ENCODE measurements around the gene CRAMP1.
A peak's percentile ranks its signal among the peaks of the same experiment; 100 is the strongest.

The CRAMP1 gene

DNA sequence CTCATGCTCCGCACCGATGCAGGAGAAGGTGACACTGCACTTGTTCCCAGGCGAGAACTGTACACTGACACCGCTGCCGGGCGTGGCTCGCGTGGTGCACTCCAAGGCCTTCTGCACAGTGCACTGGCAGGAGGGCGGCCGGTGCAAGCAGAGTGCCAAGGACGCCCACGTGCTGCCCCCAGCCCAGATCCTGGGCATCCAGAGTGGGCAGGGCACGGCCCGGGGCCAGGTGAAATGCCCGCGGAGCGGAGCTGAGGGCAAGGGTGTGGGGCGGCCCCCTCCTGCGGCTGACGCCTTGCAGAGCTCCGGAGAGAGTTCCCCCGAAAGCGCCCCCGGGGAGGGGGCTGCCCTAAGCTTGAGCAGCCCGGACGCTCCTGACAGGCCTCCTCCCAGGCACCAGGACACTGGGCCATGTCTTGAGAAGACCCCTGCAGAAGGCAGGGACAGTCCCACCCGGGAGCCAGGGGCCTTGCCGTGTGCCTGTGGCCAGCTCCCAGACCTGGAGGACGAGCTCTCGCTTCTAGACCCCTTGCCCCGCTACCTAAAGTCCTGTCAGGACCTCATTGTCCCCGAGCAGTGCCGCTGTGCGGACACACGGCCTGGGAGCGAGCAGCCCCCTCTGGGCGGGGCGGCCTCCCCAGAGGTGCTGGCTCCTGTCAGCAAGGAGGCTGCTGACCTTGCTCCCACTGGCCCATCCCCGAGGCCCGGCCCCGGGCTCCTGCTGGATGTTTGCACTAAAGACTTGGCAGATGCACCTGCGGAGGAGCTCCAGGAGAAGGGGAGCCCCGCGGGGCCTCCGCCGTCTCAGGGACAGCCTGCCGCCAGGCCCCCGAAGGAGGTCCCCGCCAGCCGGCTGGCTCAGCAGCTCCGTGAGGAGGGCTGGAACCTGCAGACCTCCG, 44.0 kb downstream of the CRAMP1 start:
- no peak for DNase-seq (ENCODE audit: low read depth in 3 of 3)

DNA sequence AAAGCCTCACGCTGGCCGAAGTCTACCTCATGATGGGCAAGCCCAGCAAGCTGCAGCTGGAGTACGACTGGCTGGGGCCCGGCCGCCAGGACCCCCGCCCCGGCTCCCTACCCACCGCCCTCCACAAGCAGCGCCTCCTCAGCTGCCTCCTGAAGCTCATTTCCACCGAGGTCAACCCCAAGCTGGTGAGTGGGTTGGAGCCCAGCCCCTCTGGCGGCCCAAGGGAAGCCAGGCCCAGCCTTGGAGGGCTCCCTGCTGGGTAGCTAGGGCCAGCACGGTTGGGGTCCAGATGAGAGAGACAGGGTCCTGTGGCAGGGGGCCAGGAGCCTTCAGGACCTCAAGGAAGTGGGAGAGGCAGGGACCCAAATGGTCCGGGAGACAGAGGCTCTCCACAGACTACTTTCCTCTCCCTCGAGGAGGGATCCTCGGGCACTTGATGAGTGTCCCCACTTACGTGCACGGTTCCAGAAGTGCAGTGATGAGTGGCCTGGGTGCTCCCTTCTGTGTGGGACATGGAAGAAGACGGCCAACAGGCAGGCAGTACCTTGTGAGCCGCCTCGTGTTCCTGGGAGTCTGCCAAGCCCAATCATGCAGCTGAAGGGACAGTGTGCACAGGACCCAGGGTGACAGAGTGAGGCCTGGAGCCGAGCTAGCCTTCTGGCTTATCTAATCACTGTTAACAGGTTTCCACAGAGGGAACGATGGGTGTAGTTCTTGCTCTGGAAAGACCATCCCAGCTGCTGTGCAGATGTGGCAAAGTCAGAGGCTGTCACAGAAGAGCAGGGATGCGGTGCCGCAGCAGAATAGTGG, 44.9 kb downstream of the CRAMP1 start:
- no peak for DNase-seq (ENCODE audit: low read depth in 3 of 3)

DNA sequence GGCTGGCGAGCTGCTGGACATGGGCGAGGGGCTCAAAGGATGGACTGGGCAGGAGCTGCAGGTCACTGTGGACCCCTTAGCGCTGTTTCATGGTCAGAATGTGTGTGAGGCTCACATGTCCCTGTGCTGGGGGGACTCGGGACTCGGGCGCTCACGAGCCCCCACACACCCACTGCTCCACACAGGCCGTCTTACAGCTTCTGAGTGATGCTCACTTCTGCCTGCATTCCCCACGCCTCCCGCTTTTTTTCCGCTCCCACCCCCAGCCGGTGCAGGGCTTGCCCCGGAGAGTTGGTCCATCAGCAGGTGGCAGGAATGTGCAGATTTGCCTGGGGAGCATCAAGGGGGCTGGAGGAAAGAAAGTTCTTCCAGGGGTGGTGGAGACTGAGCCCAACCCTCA, 45.7 kb downstream of the CRAMP1 start:
- no peak for DNase-seq (ENCODE audit: low read depth in 3 of 3)

DNA sequence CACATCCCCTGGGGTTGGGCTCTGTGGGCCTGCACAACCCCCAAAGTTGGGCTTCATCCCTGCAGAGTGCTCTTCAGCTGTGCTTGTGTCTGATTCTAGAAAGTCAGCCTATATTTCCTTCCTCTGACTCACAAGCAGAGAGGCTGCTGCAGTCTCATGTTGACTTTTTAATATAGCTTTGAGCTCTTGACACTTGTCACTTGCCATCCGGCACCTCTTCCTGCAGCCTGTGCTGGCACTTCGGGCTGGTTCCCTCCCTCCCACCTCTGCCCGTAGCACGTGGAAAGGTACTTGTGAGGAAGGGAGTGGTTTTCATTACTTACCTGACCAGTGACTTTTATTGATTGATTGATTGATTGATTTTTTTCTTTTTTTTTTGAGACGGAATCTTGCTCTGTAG, 46.9 kb downstream of the CRAMP1 start:
- DNase-seq (ENCODE audit: low read depth in 3 of 3) = no peak

DNA sequence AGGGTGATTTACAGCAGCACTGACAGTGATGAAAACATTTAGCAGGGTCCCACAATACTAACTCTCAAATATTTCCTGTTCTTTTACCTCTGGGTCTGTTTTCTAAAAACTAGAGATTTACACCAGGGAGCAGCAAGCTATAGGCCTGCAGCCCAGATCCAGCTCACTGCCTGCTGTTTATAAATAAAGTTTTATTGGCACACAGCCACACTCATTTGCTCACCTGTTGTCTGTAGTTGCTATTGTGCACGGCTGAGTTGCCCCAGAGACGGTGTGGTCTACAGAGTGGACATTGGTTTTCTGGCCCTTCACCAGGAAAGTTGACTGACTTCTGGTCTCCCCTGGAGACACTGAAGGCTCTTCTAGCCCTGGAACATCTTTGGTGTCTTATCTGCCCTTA, 49.7 kb downstream of the CRAMP1 start:
- DNase-seq (ENCODE audit: low read depth in 3 of 3) = no peak

DNA sequence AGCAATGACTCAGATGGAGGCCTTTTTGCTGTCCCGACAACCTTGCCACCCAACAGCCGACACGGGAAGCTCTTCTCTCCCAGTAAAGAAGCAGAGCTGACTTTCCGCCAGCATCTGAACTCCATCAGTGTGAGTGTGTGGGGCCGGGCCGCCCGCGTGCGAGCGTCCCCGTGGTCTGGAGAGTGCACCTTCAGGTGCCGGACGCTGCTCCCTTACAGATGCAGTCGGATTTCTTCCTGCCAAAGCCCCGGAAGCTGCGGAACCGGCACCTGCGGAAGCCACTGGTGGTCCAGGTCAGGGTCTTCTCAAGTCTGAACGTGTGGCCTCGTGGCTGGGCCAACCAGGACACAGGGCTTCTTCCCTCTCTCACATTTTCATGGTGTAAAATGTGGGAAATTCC, 50.4 kb downstream of the CRAMP1 start:
- no peak for DNase-seq (ENCODE audit: low read depth in 3 of 3)

DNA sequence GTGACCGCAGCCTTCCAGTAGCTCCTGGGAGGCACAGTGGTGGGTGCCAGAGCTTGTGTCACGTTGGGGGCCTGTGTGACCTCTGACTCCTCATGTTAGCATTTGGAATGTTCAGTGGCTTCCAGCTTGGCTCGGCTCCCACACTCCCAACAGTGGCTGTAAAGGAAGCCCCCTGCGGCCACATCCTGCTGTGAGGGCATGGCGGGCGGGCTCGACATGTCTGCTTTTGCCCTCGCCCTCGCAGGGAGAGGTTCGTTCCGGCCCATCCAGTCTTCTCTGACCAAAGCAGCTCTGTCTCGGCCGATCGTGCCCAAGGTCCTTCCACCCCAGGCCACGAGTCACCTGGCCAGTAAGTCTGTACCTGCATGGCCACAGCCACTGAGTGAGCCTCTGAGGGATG, 53.7 kb downstream of the CRAMP1 start:
- no peak for DNase-seq (ENCODE audit: low read depth in 3 of 3)

DNA sequence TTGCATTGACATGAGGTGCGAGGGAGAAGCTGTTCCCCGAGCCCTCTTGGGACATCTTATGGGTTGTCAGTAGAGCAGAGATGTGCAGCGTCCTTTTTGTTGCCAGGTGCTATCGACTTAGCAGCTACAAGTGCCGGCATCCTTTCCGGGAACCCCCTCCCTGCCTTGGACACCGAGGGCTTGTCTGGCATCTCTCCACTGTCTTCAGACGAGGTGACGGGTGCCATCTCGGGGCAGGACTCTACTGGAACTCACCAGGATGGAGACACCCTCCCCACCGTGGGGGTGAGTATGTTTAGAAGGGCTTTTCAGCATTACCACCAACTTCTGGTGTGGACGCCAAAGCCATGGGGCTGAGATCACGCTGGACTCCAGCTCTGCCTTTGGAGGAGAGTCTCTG, 54.2 kb downstream of the CRAMP1 start:
- DNase-seq (ENCODE audit: low read depth in 3 of 3) = no peak

DNA sequence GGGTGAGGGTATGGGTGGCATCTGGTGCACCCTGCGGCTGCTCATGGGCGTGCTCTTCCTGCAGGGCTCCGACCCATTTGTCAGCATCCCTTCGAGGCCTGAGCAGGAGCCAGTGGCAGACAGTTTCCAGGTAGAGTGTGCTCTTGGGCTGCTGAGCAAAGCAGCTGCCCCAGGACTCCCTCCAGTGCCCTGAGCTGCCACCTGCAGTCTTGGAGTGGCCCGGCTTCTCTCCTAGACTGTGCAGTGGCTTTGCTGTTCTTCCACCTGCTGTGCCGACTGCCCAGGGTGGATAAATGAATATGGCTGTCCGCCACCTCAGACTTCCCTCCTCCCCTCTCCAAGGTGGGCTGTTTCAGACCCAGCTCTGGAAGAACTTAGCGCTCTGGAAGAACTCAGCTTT, 55.1 kb downstream of the CRAMP1 start:
- no peak for DNase-seq (ENCODE audit: low read depth in 3 of 3)

DNA sequence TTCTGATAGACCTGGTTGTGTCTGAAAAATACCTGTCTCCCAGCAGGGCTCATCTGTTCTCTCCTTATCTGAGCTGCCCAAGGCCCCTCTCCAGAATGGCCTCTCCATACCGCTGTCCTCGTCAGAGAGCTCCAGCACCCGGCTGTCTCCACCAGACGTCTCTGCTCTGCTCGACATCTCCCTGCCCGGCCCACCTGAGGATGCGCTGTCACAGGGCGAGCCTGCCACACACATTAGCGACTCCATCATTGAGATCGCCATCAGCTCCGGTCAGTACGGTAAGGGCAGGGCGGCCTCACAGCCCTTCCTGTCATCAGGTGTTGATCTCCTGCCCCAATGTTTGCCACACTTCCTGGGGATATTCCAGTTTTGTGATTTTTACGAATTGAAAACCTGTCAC, 55.8 kb downstream of the CRAMP1 start:
- no peak for DNase-seq (ENCODE audit: low read depth in 3 of 3)

DNA sequence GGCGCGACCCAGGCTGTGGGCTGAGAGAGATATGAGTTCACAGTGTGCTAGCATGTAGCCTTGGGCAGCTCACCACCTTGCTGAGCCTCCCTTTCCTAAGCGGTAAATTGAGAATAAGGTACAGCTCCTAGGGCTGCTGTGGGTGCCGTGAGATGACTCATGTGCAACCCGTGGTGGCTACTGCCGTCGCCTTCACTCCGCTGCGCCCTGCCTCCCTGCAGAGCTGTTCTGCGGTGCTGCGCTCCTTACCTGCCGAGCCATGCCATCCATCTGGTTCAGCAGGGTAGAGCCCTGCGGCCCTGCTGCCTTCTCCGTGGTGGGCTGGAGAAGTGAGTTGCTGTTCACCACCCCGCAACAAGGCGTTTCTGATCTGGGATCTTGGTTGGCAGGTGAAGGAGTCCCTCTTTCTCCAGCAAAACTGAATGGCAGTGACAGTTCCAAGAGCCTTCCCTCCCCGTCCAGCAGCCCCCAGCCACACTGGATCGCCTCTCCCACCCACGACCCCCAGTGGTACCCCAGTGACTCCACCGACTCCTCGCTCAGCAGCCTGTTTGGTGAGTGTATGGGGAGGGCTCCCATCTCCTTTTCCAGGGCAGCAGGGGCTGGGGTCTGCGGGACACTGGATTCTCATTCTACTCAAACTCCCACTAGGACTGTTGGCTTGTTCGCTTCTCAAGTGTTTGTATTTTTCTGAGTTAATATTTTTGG, 56.6 kb downstream of the CRAMP1 start:
- DNase-seq (ENCODE audit: low read depth in 3 of 3) = no peak

DNA sequence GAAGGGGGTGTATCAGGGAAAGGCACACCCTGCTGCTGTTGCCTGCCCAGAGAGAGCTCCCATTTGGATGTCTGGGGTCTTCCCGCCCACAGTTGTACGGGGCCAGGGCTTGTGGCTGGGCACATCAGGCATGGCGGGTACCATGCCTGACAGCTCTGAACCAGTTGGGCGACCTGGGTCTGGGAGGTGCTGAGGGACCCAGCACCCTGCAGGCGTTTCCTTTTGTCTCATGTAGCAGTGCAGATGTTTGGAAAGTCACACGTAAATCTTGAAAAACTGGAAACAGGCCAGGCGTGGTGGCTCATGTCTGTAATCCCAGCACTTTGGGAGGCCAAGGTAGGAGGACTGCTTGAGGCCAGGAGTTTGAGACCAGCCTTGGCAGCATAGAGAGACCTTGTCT, 57.5 kb downstream of the CRAMP1 start:
- no peak for DNase-seq (ENCODE audit: low read depth in 3 of 3)

DNA sequence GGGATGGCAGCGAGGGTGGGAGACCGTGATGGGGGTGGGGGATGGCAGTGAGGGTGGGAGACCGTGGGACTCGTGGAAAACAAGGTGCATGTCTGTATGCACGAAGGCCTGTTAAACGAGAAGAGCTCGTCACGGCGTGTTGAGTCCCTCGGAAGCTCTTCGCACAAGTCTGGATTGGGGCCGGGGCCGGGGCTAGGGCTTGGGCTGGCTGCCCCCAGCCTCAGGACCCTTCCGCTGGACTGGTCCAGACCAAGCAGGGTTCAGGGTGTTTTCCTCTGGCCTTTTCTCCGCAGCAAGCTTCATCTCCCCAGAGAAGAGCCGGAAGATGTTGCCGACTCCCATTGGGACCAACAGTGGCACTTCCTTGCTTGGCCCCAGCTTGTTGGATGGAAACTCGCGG, 58.2 kb downstream of the CRAMP1 start:
- no peak for DNase-seq (ENCODE audit: low read depth in 3 of 3)

DNA sequence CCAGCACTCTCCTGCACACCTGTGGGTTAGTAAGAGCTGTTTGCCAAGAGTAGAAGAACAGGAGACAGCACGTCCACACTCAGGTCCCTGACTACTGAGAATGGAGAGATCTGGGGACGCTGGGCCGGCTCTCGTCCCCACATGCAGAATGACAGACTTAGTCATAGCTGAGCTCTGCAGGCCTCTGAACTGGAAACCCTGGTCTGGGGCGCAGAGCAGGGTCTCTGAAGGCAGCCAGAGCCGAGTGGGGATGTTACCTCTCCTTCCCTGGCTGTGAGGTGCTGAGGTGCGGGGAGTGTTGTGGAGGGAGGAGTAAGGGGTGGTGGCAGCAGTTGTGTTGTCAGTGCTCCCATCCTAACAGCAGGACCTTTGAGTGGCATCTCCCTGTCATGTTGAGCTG, 58.7 kb downstream of the CRAMP1 start:
- no peak for DNase-seq (ENCODE audit: low read depth in 3 of 3)

DNA sequence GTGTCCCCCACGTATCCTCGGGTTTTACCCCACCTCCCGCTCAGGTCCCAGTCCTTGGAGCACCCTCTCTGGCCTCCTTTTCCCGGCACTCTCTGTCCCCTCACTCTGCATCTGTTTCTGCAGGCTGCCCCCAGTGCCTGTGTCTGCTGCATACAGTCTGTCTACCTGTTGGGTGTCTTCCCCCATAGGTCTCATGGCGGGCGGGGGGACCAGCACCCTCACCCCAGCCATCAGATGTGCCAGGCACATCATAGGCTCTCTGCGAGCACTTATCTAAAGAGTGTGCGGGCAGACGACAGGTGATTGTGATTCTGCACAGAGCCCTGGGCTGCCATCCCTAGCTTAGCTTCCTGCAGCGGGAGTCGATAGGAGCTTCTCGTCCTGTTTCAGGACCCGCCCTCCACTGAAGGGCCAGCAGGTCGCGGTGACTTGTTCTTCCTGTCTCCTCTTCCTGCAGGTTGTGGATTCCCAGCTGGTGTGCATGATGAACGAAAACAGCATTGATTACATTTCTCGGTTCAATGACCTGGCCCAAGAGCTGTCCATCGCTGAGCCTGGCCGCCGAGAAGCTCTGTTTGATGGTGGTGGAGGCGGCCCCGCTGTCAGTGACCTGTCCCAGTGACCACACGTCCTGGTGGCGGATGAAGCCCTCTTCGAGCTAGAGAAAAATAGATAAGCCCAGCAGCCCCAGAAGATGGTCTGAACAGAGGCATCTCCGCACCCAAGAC, 61.4 kb downstream of the CRAMP1 start:
- no peak for DNase-seq (ENCODE audit: low read depth in 3 of 3)

DNA sequence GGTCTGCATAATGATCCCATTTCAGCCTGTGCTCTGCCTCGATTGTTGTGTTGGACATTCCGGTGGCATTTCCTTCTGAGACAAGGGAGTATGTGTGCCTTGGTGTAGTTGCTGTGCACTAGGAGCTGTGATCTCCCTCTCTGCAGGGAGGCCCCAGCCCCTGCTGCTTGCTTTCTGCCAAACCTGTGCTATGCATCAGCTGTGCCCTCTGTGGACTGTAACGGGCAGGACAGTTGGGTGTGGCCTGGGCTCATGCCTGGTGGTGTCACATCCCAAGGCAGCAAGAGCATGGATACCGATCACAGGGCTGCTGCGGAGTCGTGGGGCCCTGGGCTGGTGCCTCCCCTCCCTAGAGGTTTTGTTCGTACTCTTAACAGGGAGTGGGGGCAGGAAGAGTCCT, 62.1 kb downstream of the CRAMP1 start:
- DNase-seq (ENCODE audit: low read depth in 3 of 3) = no peak

DNA sequence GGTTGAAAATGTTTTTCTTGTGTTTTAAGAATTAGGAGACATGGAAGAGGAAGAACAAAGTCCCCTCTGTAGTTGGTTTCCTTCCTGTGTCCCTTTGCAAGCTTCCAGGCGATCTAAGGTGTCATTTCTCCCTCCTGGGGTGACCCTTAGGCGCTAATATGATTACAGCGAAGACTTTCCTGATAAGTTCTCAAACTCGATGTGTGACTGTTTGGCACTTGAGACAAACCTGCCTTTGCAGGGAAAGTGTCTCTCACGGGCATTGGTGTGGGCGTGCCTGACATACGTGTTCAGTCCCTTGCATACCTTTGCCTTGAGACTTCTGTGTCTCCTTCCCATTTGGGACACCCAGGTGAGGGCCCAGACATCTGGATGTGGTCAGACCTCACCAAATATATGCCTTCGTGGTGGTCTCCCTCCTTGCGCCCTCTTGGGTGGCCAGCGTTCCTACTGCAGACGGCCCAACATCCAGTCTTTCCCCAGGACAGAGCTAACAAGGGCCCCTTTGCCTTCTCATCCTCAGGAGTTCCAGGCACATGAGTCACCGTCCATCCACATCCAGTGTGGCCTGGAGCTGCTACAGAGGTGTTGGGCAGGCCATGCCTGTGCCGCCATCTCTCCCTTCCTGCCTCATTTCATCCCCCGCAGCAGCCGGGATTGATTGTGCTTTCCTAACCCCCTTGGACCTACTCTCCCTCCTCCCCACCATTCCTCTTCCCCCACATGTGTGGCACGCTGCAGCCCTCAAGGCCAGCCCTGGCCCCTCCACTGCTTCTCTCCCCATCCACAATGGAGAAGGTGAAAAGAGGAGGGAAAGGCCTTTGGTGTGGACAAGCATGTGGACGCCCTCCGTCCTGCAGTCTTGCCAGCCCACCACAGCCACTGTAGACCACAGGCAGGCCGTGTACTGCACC, 62.8 kb downstream of the CRAMP1 start:
- DNase-seq (ENCODE audit: low read depth in 3 of 3) = no peak

DNA sequence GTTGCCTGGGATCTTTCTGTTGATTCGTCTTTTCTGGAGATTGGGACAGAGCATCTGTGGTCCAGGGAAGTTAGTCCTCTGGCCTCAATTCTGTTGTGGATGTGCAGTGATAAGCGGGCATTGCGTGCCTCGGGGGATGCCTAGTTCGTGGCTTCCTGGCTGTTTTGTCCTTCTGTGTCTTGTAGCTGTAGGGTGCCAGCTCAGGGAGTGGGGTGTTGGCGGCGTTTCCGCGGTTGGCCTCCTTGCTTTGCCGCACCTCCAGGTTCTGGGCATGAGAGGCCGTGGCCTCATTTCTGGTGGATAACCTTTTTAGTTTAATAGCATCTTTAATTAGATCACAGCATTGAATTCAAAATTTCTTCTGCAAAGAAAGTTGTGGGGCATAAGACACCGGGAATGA, 64.5 kb downstream of the CRAMP1 start:
- no peak for DNase-seq (ENCODE audit: low read depth in 3 of 3)

DNA sequence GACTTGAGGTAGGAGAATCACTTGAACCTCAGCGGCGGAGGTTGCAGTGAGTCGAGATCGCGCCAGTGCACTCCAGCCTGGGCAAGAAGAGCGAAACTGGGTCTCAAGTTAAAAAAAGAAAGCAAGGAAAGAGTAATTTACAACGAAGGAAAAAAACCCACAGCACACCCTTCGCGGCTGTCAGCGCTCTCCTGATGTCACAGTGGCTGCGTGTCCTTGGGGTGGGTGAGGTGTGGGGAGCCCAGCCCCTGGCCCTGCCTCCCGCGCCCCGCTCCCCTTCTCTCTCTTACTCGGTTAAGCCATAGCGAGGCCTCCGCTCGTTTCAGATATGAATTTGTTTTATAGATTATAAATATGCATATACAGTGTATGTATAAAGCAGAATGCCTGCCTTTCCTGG, 65.2 kb downstream of the CRAMP1 start:
- no peak for DNase-seq (ENCODE audit: low read depth in 3 of 3)

DNA sequence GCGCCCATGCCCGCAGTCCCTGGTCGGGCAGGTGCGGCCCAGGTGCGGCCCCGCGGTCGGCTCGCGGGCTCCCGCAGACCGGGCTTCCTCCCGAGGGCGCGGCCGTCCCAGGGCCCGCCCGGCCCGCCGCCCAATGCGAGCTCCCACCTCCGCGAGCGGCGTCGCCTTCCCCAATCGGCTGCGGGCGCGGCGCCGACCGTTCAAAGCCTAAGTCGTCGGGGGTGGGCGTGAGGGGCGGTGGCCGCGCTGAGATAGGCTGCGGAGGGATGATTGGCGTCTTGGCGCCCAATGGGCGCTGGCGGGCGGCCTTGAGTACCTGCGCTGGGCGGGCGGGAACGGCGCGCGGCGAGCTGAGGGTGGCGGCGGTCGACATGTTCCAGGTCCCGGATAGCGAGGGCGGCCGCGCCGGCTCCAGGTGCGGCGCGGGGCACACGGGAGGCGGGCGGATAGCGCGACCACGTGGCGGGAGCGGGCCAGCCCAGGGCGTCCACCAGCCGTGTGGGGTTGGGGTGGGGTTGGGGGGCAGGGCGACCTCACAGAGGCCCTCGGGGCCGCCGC, 65.9 kb downstream of the CRAMP1 start, which contains the start of gene JPT2:
TSS of gene JPT2 (plus strand) at position 338 of the 558 bp plus-strand sequence. CDS start at position 372, 34 bp downstream.
- DNase-seq (ENCODE audit: low read depth in 3 of 3) = peak; percentile 92 to 97 (median 94)
